NCI-H2171 treated with DMSO at 0.1 percent for 48 hours (cell line): ENCODE results near the gene HEY2.
A peak's percentile ranks its signal among the peaks of the same experiment; 100 is the strongest.

Experiments used
- DNase-seq: peaks from one replicate; lab custom pipeline; 2025; lab: John Stamatoyannopoulos, UW

HEY2 gene

GRCh38 chr6:125743604-125744003 is 5.8 kb upstream of the HEY2 start:
- no peak for DNase-seq

DNA sequence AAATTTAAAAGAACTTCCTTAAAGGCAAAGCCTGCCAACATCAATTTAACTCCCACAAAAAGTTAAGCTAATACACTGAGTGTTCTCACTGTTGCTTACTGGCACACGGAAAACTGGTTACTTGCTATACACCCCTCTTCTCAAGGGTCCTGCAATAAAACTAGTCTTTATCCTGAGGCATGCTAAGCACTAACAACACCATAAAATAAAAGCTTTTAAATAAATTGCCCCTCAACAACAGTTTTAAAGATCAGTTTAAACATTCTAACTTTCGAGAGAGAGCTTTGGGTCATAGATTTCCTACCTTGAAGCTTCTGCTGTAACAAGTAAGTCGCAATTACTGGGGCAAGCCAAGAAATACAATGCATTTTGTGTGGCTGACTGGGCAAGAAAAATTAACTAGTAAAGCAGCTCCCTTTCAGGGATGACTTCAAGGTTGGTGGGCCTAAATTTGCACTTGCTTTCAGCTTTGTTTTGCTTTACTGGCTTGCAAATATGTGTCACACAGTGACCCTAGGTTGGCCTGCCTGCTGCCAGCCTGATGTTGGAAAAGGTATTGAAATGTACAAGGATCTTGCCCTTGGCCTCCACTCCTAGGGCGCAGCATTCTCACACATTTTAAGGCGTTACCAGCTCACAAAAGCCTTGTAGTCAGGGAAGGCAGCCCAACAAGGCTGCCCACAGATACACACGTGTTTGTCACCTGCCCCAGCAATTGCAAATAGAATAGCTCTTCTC is 4.0 kb upstream of the HEY2 start:
- DNase-seq, result no peak

GRCh38 chr6:125746019-125746414 is 3.4 kb upstream of the HEY2 start:
- no peak for DNase-seq

DNA sequence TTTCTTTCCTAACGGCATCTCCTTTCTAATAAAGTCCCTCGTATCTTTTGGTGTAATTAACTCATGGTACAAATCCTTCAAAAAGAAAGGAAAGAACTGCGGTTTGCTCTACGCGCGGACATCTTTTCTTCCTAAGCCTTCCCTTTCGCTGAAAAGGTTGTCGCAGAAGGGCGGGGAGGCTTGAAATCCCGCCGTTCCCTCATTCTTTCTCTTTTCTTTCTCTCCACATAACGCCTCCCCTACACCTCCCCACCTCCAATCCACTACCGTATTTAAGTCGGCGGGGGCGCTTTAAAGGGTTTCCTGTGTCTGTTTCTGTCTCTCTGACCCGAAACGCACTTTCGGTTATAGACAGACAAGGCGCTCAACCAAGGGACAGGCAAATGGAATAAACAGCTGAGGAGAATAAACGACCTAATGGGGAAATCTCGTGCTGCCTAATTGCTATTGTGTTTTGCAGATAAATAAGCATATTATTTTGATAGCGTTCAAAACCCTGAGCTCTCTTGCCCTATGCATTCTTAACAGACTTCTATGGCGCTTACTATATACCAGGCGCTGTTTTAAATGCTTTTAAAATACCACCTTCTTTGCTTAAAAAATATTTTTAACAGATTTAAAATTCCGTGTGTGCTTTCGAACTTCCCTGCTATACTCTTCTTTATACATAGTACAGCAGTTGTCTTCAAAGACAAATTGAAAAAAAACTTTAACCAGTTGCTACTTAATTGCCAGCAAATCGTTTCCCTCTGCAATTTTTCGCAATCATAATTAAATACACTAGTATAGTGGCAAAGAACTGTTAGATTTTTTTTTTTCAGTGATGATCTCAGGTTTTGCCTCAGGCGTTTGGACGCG is 2.5 kb upstream of the HEY2 start:
- peak; percentile 88 for DNase-seq

- peak; percentile 68 for DNase-seq
Measured at GRCh38 chr6:125747589-125748405, 1.6 kb upstream of the HEY2 start.

DNA sequence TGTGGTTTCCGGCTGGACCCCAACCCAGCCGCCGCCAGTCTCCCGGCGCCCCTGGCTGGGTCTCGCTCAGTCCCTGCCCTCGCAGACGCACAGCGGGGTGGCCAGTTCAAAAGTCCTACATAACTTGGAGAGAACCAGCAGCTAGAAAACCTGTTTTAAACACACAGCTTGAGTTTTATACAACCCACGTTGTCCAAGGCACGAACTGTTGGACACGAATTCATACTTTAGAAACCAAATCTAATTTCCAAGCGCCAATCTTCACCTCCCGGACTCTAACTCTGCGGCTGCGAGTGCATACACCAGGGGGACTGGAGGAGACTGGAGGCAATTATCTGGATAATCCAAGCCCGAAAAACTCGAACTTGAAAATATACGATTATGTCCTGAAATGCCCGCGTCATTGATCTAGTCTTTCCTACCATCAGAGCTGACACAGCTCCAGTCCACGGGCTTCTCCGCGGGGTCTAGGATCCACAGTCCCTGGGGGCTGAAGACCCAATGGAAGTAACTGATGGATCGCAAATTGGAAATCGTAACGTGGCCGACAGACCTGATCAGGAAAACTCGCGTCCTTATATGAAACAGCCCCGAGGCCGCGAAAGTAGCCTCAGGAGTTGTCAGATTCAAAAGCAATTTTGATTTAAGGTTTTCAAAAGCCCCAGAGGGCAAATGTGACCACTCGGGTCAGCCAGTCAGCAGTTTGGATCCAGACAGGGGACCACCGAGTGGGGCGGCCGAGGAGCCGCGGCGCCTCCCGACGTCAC is 843 bp upstream of the HEY2 start:
- DNase-seq, result peak; percentile 84

- peak; percentile 72 for DNase-seq
Measured at GRCh38 chr6:125749865-125750691, 646 bp downstream of the HEY2 start.

- DNase-seq, result peak; percentile 66
Measured at GRCh38 chr6:125750692-125751333, 1.4 kb downstream of the HEY2 start.

DNA sequence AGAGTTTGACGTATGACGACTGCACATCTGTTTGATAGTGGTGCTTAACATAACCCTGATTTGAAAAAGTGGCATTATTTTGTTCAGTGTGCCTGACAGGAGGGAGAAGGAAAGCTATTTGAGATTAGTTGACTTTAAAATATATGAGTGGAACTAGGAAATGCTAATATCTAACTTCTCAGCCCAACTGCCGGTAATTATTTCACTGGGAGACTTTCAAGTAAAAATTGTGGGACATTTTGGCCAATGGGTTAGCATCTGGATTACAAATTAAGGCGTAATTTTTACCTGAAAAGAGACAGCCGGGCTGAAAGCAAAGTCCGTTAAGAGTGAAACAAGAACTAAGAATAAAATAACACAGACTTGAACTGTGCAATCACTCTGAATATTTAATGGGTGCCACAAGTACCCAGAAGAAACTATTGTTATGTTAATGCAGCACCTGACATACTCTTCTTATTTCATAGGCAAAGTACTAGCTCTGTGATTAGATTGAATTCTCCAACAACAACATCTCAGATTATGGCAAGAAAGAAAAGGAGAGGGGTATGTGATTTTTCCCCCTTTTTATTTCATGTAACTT is 2.0 kb downstream of the HEY2 start:
- DNase-seq, result no peak

- no peak for DNase-seq
Measured at GRCh38 chr6:125752773-125753172, 3.3 kb downstream of the HEY2 start.

DNA sequence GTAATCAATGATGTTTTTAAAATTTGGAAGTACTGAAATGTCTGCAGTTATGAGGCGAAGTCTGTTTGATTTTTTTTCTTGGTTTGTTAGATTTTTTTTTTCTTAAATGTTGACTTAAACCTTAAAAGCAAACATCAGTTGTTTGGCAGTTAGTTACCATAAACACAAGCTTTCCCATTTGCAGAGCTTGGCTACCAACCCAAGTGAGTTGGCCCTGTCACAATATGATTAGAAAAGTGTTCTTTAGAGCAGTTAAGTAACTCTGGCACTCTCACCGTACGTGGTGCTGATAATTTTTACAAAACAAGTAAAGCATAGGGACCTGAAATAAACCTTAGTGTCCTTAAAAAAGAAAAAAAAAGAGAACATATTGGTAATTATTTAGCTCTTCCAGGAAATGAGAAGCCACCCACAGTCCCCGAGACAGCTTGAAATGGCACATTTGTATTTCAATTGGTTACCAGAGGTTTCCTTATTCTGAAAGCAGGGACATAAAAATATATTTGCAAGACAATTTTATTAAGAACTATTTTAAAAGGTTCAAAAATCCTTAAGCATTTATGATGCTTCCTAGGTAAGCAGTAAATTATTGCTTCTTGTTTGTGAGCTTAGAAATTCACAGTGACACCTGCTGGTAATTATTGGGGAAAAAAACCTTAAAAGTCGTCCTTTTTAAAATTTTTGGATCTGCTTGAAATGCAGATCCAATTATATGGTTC is 3.9 kb downstream of the HEY2 start:
- peak; percentile 37 for DNase-seq

DNA sequence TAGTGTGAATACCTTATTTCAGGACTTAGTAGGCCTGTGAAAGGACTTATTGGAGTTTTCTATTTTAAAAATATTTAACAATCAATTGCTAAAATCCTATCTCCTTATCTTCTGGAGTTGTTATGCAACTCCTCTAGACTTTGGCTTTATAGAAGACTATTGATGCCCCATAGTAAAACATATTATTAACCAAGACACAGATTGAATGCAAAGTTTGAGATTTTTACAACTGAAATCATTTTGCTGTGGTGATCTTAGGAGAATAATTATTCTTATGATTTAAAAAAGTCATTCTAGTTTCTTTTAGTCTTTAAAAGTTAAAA is 4.5 kb downstream of the HEY2 start:
- no peak for DNase-seq

DNA sequence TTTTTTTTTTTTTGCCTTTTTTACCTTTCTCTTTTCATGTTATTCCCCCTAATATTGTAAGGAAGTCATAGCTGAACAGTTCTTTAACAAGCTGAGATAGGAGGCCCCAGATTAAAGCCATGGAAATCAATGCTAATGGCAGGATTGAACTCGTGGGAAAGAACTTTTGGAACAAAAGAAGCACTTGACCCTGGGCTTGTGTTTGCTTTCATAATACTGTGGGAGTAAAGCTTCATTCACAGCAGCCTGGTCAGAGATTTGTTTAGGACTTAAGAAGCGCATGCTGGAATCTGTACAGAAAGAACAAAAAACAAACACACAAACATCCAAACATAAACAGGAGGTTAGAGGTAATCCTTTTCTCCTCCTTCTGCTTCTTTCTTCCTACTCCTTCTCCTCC is 5.1 kb downstream of the HEY2 start:
- DNase-seq, result no peak

- no peak for DNase-seq
Measured at GRCh38 chr6:125759184-125759902, 9.9 kb downstream of the HEY2 start.

GRCh38 chr6:125759959-125760457 is 10.6 kb downstream of the HEY2 start:
- no peak for DNase-seq

- no peak for DNase-seq
Measured at GRCh38 chr6:125764121-125764671, 14.8 kb downstream of the HEY2 start.

GRCh38 chr6:125765944-125766343 is 16.5 kb downstream of the HEY2 start:
- no peak for DNase-seq

GRCh38 chr6:125766641-125767040 is 17.2 kb downstream of the HEY2 start:
- no peak for DNase-seq
